VCaP (cell line): ENCODE measurements around the gene SHC4.

ENCODE experiments used
- H3K27ac ChIP-seq: fragments of 450-650 bp; 2 replicates; pipeline ENCODE4 v1.5.1; 2017
- CTCF ChIP-seq: fragments of 450-650 bp; conservative IDR thresholded peaks from 2 replicates; pipeline ENCODE4 v1.5.1; 2017; ENCODE audit warnings: mild to moderate bottlenecking, moderate library complexity

Gene SHC4

DNA sequence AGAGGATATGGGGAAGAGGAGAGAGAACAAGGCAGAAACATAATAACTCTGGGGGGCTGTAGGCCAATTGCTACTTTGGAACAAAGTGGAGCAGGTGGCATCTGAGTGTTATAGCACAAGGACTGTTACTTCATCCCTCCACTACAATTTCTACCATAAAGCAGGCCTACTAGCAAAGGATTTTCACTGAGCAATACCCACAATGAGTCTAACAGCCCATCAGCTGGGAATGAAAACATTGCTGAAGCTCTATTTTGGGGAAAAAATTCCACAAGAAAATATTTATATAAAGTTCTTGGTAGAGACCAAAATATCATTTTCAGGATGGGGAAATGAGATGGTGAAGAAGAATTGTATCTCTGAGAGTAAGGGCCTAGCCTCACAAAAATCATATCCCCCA, 3.6 kb upstream of the SHC4 start:
- TF ChIP-seq CTCF: no peak

DNA sequence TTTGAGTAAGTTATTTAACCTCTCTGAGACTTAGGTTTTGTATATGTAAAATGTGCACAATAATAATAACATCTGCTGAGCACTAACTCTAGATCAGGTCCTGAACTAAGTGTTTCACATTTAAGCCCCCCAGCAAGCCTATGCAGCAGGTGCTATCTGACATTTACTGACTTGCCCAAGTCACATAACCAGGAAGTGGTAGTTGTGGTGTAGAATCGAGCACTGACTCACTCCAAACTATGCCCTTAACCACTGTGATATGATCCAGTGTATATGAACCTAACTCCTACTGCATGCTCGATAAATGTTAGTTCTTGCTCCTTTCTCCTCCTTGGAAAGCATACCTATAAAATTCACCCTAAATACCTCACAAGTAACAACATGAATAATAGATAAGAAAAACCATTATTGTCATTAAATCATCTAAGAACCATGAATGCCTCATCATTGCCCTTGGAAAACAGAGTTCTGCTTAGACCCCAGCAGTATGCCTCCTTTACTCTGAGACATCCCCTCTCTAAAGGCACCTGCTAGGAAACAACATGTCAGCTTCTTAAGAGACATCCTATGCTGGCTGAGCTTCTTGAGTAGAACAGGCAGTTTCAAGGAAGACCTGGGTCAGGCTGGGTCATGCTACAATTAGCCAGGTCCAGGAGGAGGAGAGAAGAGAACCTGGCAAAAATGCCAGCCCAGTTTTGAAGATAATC, 3.0 kb upstream of the SHC4 start:
- H3K27ac ChIP-seq: no peak overlapping the region
- no peak for TF ChIP-seq CTCF

More for the DNA sequence above, 3.6 kb upstream of the SHC4 start:
- H3K27ac ChIP-seq: no peak overlapping the region

DNA sequence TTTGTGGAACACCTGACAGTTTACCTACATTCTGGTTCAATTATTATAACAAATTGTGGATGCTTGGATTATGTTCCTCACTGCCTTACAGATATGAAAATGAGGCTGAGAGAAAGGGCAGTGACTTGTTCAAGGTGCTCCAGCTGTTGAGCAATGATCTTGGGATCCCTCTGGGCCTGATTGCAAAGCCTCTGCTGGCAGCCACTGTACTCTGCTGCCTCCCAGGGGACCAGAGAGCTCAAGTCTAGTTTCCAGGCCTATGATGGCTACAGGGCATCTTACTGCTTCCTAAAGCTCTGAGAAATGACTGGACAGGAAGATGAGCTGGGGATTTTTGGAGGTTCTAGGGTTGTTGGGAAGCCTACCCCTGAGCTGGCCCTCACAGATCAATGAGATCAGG, 2.3 kb upstream of the SHC4 start:
- no peak; the same call in 1 of the 2 replicates for TF ChIP-seq CTCF
- no peak overlapping the region for H3K27ac ChIP-seq

- H3K27ac ChIP-seq: peak overlapping the region; percentile 46; the same call in 1 of the 2 replicates
- no peak for TF ChIP-seq CTCF
These were observed 1.2 kb upstream of the SHC4 start for GRCh38 chr15:48964898-48965297.

GRCh38 chr15:48962662-48963523, 826 bp downstream of the SHC4 start:
- TF ChIP-seq CTCF: no peak
- H3K27ac ChIP-seq: peak overlapping the region; percentile 46

DNA sequence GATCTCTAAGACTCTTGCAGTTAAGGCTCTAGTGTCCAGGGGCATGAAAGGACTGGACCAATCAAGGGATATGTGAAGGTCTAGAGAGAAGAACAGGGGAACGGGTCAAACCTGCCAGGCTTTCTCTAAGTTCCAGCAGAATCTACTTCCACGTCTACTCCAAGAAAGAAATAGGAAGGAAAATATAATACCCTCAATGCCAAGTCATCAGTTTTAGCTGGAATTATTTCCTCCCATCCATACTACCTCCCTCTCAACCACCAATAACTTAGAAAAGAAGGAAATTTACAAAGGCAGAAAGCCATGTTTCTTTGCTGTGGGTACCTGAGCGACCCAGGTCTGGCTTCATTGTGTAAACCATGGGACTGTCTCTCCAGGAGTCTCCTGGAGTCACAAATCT, 7.8 kb downstream of the SHC4 start:
- H3K27ac ChIP-seq: no peak overlapping the region
- TF ChIP-seq CTCF: no peak

GRCh38 chr15:48955370-48955769, 8.3 kb downstream of the SHC4 start:
- TF ChIP-seq CTCF: no peak
- no peak overlapping the region for H3K27ac ChIP-seq
